NAMALWA (cell line): ENCODE results near the gene FRYL.

ENCODE experiments used
- DNase-seq: peaks from one replicate; pipeline ENCODE4 v3.0.0-alpha.2; 2015; ENCODE audit warnings: low spot score

FRYL gene

GRCh38 chr4:48620093-48620492, 160.0 kb downstream of the FRYL start:
- no peak for DNase-seq

- DNase-seq: no peak
Measured at GRCh38 chr4:48604527-48604926, 175.6 kb downstream of the FRYL start.

DNA sequence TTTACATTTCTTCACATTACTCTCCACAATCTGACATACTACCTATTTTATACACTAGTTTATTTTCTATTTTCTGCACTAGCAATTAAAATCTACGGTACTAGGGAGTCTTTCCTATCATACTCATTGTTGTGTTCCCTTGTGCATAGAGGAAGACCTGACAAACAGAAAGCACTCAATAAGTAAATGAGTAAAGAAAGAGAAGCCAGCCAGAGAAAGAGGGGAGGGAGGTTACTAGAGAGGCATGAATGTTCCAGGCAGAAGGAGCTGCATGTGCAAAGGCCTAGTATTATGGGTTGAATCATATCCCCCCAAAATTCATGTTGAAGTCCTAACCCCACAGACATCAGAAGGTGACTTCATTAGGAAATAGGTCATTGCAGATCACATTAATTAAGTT, 176.0 kb downstream of the FRYL start:
- no peak for DNase-seq

DNA sequence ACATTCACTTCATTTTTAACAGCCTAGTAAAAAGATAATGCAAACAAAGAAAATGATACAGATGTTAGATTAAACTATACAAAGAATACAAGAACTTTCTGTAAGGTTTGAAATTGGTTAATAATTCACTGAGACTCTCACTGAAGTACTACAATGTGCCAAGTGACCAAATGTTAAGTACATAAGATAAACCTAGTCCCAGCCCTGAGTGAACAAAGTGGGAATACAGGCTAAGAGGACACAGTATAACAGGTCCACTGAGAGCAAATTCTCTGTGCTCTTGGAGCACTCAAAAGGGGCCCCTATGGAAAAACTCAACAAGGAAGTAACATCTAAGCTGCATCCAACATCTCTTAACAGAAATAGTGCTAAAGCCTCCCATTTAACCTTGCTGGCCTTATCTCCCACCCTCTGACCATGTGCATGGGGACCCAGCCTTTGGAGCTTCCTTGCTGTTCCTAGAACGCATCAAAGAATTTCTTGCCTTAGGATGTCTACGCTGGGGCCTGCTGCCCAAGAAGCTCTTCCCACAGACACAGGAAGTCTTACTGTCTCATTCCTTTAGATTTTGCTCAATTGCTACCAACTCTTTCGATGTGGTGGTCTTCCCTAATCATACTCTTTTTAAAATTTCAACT, 176.6 kb downstream of the FRYL start:
- no peak for DNase-seq

GRCh38 chr4:48602763-48603162, 177.3 kb downstream of the FRYL start:
- DNase-seq: no peak

- no peak for DNase-seq
Measured at GRCh38 chr4:48602222-48602621, 177.9 kb downstream of the FRYL start.

GRCh38 chr4:48596336-48596735, 183.7 kb downstream of the FRYL start:
- DNase-seq: no peak

DNA sequence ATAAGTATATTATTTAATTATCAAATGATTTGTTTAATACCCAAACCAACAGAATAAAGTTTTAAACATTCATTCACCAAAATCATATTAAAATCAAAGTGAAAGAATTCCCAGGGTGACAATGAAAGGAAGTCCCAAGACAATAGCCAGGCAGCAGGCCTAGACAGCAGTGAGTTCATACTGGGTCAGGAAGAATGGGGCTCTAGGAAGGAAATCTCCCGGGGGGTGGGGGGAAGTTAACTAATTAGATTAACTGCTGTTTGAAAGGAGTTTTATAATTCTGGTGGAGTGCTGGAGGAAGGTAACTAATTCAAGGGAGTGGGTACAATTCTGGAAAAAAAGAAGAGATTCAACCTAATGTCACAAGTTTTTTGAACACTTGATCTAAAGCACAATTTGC, 185.9 kb downstream of the FRYL start:
- DNase-seq: no peak

DNA sequence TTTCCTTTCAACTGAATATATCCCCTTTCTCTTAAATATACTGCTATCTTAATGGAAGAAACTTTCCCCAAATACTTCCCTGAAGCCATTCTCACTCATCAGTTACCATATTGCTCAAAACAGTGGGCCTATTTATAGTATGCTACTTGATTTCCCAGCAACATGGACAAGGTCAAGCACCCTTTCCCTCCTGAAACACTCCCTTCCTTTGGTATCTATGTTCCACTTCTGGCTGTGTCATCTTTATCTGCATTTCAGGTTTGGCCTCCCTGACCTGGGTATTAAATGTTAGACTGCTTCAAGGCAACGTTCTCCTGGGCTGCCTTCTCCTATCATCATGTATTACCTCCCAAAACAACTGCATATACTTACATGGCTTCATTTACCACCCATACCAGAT, 188.7 kb downstream of the FRYL start:
- no peak for DNase-seq

DNA sequence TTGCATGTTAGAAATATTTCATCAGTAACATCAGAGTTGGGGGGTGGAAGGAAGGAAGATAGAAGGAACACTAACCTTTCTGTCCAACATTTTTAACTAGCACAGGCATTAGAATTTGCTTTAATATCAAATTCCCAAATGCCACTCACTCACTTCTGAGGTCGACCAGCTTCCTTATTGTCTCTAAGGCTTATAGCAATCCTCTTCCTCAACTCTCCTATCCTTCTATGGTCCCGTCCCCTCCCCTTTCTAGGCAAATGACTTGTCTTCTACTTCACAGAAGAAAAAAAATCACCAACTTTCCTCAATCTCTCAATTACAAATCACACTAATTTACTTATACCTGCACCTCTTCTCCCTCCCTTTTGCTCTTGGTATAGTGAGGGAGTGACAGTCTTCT, 189.2 kb downstream of the FRYL start:
- no peak for DNase-seq

DNA sequence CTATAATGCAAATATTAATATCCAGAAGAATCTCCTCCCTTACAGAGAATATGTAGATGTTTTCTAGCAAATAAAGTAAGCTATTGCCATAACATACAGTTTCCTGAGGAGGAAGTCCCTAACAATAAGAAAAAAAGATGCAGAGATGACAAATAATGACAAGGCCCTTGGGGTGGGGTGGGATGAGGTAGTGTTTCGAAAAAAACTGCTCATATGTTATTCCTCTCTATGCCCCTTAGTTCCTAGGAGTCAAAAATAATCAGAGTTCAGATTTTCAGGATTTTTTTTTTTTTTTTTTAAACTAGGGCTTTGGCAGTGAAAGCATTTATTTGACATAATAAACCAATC, 191.0 kb downstream of the FRYL start:
- DNase-seq: no peak

- peak; percentile 14 for DNase-seq
Measured at GRCh38 chr4:48588230-48589097, 191.6 kb downstream of the FRYL start.

DNA sequence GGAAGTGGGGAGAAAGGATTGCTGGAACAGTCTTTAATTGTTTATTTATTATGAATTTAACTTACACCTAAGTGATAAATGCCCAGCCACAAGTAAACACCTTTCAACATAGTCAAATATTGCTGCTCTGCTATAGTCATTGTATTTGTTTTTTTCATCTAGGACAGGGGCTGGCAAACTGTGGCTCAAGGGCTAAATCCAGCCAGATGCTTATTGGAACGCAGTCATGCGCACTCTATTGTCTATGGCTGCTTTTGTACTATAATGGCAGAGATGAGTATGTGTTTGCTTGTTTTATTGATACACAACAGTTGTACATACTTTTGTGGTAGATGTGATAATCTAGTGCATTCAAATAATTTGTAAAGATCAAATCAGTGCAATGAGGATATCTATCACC, 194.7 kb downstream of the FRYL start:
- DNase-seq: no peak

- peak; percentile 74 for DNase-seq
Measured at GRCh38 chr4:48578132-48578968, 201.7 kb downstream of the FRYL start.

GRCh38 chr4:48575964-48576363, 204.1 kb downstream of the FRYL start:
- DNase-seq: no peak

- DNase-seq: no peak
Measured at GRCh38 chr4:48571471-48571870, 208.6 kb downstream of the FRYL start.

DNA sequence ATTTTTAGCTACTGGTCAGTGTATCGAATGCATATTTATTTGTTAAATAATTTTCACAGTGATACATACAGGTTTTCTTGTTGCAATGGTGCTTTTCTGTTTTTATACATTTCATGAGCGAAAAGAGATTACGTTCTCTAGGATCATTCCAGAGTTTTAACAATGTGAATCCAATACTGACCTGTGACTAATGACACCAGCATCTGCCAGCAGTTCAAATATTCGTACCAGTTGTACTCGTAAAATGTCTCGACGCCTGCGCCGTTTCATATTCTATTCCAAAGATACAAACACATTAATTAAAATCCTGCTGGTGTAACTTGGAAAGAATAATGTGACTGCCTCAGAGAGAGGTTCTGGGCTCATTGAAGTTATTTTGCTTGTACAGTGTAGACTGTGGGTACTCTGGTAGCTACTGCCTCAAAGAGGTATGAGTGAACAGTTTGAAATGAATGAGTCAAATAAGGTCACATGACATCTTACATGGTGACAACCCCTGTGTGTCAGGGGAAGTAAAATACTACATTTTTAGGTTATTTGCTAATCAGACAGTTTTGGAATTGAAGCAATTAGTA, 209.3 kb downstream of the FRYL start:
- DNase-seq: no peak

- no peak for DNase-seq
Measured at GRCh38 chr4:48566034-48566384, 214.1 kb downstream of the FRYL start.

GRCh38 chr4:48565362-48566033, 214.6 kb downstream of the FRYL start:
- DNase-seq: no peak

DNA sequence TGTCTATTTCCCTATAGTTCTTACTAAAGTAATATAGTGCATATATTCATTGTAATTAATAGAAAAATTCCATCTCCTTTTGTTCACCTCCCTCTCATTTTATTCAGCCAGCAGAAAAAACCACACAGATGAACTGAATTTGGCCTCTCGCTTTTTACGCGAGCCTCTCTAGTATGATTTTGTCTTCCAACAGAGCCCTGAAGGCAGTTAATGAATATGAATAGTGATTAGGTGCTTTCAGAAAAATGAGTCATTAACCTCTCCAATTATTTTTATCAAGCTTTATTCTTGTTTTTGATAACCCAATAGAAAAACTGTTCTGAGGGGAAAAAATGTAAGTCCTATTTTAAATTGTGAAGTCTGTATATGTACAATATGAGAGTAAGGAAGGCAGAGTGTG, 215.9 kb downstream of the FRYL start:
- DNase-seq: no peak

DNA sequence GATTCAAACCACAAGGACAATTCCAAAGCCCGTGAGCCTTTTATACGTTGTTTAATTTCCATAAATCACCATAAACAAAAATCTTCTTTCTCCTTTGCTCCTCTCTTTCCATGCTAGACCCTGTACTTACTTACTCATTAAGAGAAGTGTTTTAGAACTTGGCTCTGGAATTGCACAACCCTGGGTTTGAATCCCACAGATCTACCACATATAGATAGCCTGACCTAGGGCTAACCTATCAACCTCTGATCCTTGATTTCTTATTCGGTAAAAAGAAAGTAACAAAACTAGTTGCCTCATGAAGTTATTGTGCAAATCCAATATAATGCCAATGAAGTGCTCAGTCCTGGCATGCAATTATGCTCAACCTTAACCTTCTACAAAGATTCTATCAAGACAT, 221.3 kb downstream of the FRYL start:
- DNase-seq: no peak

DNA sequence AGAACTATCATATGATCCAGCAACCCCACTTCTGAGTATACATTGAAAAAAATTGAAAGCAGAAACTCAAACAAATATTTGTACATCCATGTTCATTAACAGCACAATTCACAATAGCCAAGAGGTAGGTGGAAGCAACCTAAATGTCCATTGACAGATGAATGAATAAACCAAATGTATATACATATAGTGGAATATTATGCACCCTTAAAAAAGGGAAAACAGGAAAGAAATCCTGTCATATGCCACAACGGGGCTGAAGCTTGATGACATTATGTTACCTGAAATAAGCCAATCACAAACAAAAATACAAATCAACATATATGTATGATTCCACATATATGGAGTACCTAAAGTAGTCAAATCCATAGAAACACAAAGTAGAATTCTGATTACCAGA, 222.1 kb downstream of the FRYL start:
- DNase-seq: no peak
